Measurements from ENCODE around the gene CDC42BPB. TPM values are rescaled to one million over a fixed set of nuclear protein-coding genes. Genes with fewer than 3 reads are reported as not detected.

Gene CDC42BPB
- total and polyA plus RNA-seq, 2 of the 4 experiments (the other 2 are of a cell fraction) = 49.1 to 81.4 TPM

DNA sequence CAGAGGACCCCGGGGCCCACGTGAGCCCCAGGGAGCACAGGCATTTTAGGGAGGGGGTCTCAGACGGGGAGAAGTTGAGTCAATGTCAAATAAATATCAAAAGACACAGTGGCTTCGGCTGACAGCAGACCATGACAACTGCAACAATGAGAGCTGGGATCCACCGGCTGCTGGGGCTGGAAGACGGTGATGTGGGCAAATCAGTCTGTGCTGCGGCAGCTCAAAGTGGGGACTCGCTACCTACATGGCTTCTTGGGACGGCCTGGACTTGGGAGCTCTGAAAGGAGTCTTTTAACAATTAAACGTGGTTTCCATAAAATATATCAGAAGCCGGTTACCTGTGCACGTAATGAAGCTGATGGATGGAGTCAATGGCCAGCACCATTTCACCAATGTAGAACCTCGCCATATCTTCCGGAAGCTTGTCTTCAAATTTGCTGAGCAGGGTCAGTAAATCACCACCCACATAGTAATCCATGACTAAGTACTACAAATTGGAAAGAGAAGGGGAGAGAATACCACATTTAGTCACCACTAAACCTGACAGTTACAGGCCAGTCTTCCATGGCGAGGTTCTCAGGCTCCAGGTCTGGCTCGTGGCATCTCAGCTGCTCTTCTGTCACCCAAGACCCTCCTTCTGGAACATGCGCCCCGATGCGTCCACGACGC, 58.0 kb downstream of the CDC42BPB start:
- H3K18ac ChIP-seq (ENCODE audit: low read depth, low read length) = no peak overlapping the region
- H4K8ac ChIP-seq (ENCODE audit: low read depth in 2 of 2, low read length in 2 of 2) = no peak overlapping the region
- no peak overlapping the region for H2BK5ac ChIP-seq (ENCODE audit: low read depth, low read length, poor library complexity, severe bottlenecking)
- no peaks in the 10 kb centered on the region for H3K27me3 ChIP-seq (ENCODE audit: control insufficient read depth, insufficient read depth, low read length)
- H3K36me3 ChIP-seq (ENCODE audit: control insufficient read depth, insufficient read depth, low read length) = peaks cover 48% of the 10 kb centered on the region
- no peak overlapping the region for H3K4ac ChIP-seq (ENCODE audit: low read depth, low read length)
- H2AK9ac ChIP-seq (replicated peaks; ENCODE audit: low read depth, low read length, poor library complexity) = peak overlapping the region; percentile 71
- no peaks in the 10 kb centered on the region for H3K9me3 ChIP-seq (ENCODE audit: control insufficient read depth, insufficient read depth, low read length)
- no peak overlapping the region for H3K9ac ChIP-seq (ENCODE audit: low read depth, low read length)
- H3K56ac ChIP-seq (ENCODE audit: extremely low read depth, insufficient read depth, low read length) = no peak overlapping the region
- H4K20me1 ChIP-seq (ENCODE audit: insufficient read depth, low read length) = peaks cover 20% of the 10 kb centered on the region
- H2BK15ac ChIP-seq (ENCODE audit: low read depth, low read length) = no peak overlapping the region
- no peak overlapping the region for H4K5ac ChIP-seq (ENCODE audit: low read depth, low read length)
- no peak; the same call in 1 of the 2 replicates for ATAC-seq (ENCODE audit: low read depth)
- no peak overlapping the region for H2AK5ac ChIP-seq (ENCODE audit: low read depth, low read length)
- 97% methylated on average over 8 of the region's 21 CpGs; no CpG with 5 or more reads in 1 of the 2 experiments for WGBS, 2 experiments (ENCODE audit: extremely low coverage in 2 of 2, insufficient read length in 1 of 2)
- dilution Hi-C loops (cut with HindIII; ENCODE audit: low sequenced_read_pairs, unreplicated experiment) (no loop called here), intact Hi-C loops (cut with micrococcal nuclease) (no loop called here), in situ Hi-C loops (cut with MboI; ENCODE audit: low sequenced_read_pairs) (no loop called here)
- no peak overlapping the region for H3K4me2 ChIP-seq (ENCODE audit: low read depth, low read length)
- H2AFZ ChIP-seq (replicated peaks; ENCODE audit: low read length, poor library complexity) = no peak overlapping the region
- no peak overlapping the region; the same call in 1 of the 2 replicates for H2BK120ac ChIP-seq (ENCODE audit: low read depth, low read length)
- no peak overlapping the region for H3K4me3 ChIP-seq (ENCODE audit: insufficient read depth, low read depth, low read length)
- TF ChIP-seq RAD21 (IDR thresholded peaks at IDR 0.05; ENCODE audit: low read length) (no peak), RFX5 (IDR thresholded peaks at IDR 0.05; ENCODE audit: low read depth, low read length) (no peak), SMC3 (IDR thresholded peaks at IDR 0.05; ENCODE audit: low read depth, low read length) (no peak), MAFK (IDR thresholded peaks at IDR 0.05; ENCODE audit: low read depth, low read length) (peak; percentile 73), BHLHE40 (IDR thresholded peaks at IDR 0.05; ENCODE audit: low read depth, low read length) (no peak)
- TF ChIP-seq, protein P1, sequence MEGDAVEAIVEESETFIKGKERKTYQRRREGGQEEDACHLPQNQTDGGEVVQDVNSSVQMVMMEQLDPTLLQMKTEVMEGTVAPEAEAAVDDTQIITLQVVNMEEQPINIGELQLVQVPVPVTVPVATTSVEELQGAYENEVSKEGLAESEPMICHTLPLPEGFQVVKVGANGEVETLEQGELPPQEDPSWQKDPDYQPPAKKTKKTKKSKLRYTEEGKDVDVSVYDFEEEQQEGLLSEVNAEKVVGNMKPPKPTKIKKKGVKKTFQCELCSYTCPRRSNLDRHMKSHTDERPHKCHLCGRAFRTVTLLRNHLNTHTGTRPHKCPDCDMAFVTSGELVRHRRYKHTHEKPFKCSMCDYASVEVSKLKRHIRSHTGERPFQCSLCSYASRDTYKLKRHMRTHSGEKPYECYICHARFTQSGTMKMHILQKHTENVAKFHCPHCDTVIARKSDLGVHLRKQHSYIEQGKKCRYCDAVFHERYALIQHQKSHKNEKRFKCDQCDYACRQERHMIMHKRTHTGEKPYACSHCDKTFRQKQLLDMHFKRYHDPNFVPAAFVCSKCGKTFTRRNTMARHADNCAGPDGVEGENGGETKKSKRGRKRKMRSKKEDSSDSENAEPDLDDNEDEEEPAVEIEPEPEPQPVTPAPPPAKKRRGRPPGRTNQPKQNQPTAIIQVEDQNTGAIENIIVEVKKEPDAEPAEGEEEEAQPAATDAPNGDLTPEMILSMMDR (conservative IDR thresholded peaks at IDR 0.05; ENCODE audit: low read depth, low read length) = no peak
- no TSS peak for BruUV-seq (replicated peaks)
- H3K9me1 ChIP-seq (ENCODE audit: insufficient read depth, low read length) = peaks cover 10% of the 10 kb centered on the region; the same call in 1 of the 2 replicates
- peaks cover 3% of the 10 kb centered on the region; the same call in 1 of the 2 replicates for H3K4me1 ChIP-seq (ENCODE audit: control insufficient read depth, insufficient read depth, low read length)
- no peak overlapping the region for H2BK20ac ChIP-seq (ENCODE audit: low read depth, low read length)
- no peak overlapping the region for H3K14ac ChIP-seq (replicated peaks; ENCODE audit: low read depth, low read length)
- H4K91ac ChIP-seq (ENCODE audit: insufficient read depth, low read depth, low read length) = no peak overlapping the region
- POLR2A ChIA-PET (ENCODE audit: unreplicated experiment) = no interaction called here
- CTCF ChIA-PET = no interaction called here
- peaks cover 29 to 77% of the 10 kb centered on the region in 2 experiments for H3K79me1 ChIP-seq (ENCODE audit: low read depth in 1 of 2, low read length in 2 of 2)
- no peak overlapping the region for H3K27ac ChIP-seq (ENCODE audit: insufficient read depth, low read length)
- H3K23ac ChIP-seq (ENCODE audit: low read depth, low read length) = no peak overlapping the region
- peak; percentile 71 for DNase-seq
